ENCODE data around the gene KIAA0232.

GRCh38 chr4:6802626-6803025, 20.1 kb downstream of the KIAA0232 start:
- TF ChIP-seq EZH2 (IDR thresholded peaks at IDR 0.05; ENCODE audit: low read length) = no peak
- TF ChIP-seq, protein P1, sequence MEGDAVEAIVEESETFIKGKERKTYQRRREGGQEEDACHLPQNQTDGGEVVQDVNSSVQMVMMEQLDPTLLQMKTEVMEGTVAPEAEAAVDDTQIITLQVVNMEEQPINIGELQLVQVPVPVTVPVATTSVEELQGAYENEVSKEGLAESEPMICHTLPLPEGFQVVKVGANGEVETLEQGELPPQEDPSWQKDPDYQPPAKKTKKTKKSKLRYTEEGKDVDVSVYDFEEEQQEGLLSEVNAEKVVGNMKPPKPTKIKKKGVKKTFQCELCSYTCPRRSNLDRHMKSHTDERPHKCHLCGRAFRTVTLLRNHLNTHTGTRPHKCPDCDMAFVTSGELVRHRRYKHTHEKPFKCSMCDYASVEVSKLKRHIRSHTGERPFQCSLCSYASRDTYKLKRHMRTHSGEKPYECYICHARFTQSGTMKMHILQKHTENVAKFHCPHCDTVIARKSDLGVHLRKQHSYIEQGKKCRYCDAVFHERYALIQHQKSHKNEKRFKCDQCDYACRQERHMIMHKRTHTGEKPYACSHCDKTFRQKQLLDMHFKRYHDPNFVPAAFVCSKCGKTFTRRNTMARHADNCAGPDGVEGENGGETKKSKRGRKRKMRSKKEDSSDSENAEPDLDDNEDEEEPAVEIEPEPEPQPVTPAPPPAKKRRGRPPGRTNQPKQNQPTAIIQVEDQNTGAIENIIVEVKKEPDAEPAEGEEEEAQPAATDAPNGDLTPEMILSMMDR (optimal IDR thresholded peaks at IDR 0.05 in 1 of 3, IDR thresholded peaks at IDR 0.05 in 1 of 3, conservative IDR thresholded peaks at IDR 0.05 in 1 of 3; ENCODE audit: extremely low read depth in 1 of 3, insufficient read depth in 2 of 3, low read length in 3 of 3) = no peak

Measured in keratinocyte (primary cell).